ENCODE data around the gene EXOC4.

DNA sequence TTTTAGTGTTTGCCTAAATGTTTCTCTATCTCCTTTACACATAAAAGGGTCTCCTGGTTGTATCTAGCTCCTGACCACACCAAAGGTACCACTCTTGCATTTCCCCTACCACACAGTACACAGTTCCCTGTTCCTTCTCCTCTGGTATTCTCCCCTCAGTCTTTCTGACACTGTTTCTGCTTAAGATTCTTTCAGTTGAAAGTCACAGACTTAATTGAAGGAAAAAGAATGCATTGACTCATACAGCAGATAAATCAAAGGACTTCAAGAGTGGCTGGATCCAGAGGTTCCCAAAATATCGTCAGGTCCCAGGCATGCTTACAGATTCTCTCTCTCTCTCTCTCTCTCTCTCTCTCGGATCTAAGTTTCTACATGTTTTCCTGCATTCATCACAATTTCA is 688.6 kb downstream of the EXOC4 start:
- TF ChIP-seq CTCF (IDR thresholded peaks at IDR 0.05) (no peak), POLR2A (IDR thresholded peaks at IDR 0.05) (no peak)

Data from ovary (tissue), 3 donors.